GM21447 (cell line): ENCODE measurements around the gene FANK1.
"Not testable (repeated sequence)": the region's sequence is repeated elsewhere in the genome, so short reads cannot be mapped to it uniquely, and the experiment has no call there.

Source experiments
- ATAC-seq: cut with Tn5 transposase; IDR thresholded peaks from one replicate; pipeline ENCODE4 v1.9.1; 2021; ENCODE audit not compliant: unreplicated experiment

The FANK1 gene

GRCh38 chr10:125926247-125926646 is 29.9 kb downstream of the FANK1 start:
- no peak for ATAC-seq

- not testable (repeated sequence) for ATAC-seq
These were observed 30.9 kb downstream of the FANK1 start for GRCh38 chr10:125927265-125927664.

- no peak for ATAC-seq
These were observed 32.7 kb downstream of the FANK1 start for GRCh38 chr10:125928928-125929585.

- no peak for ATAC-seq
These were observed 33.3 kb downstream of the FANK1 start for GRCh38 chr10:125929618-125930017.

- no peak for ATAC-seq
These were observed 37.3 kb downstream of the FANK1 start for GRCh38 chr10:125933693-125934092.

- ATAC-seq = no peak
These were observed 40.0 kb downstream of the FANK1 start for GRCh38 chr10:125936331-125936730.

GRCh38 chr10:125940515-125940914 is 44.2 kb downstream of the FANK1 start:
- no peak for ATAC-seq

GRCh38 chr10:125951290-125951689 is 54.9 kb downstream of the FANK1 start:
- no peak for ATAC-seq

- no peak for ATAC-seq
These were observed 57.5 kb downstream of the FANK1 start for GRCh38 chr10:125953778-125954385.

GRCh38 chr10:125955766-125956165 is 59.4 kb downstream of the FANK1 start:
- ATAC-seq = no peak

GRCh38 chr10:125961743-125962142 is 65.4 kb downstream of the FANK1 start:
- ATAC-seq = no peak

- ATAC-seq = no peak
These were observed 65.8 kb downstream of the FANK1 start for GRCh38 chr10:125962200-125962599.

GRCh38 chr10:125964558-125964957 is 68.2 kb downstream of the FANK1 start:
- ATAC-seq = no peak

- no peak for ATAC-seq
These were observed 71.2 kb downstream of the FANK1 start for GRCh38 chr10:125967533-125967932.

GRCh38 chr10:125970077-125970630 is 73.8 kb downstream of the FANK1 start:
- not testable (repeated sequence) for ATAC-seq

- no peak for ATAC-seq
These were observed 80.7 kb downstream of the FANK1 start for GRCh38 chr10:125976960-125977605.

GRCh38 chr10:125979976-125980375 is 83.6 kb downstream of the FANK1 start:
- no peak for ATAC-seq

- no peak for ATAC-seq
These were observed 84.2 kb downstream of the FANK1 start for GRCh38 chr10:125980521-125981035.

- peak; percentile 76 for ATAC-seq
These were observed 86.0 kb downstream of the FANK1 start for GRCh38 chr10:125982260-125982948.

GRCh38 chr10:125983161-125983560 is 86.8 kb downstream of the FANK1 start:
- ATAC-seq = no peak

- ATAC-seq = no peak
These were observed 87.3 kb downstream of the FANK1 start for GRCh38 chr10:125983656-125984055.
